IPS-NIHi11 (cell line): ENCODE data around the gene STRIT1.
"Not testable (repeated sequence)": the region's sequence is repeated elsewhere in the genome, so short reads cannot be mapped to it uniquely, and the experiment has no call there.

Experiments used
- DNase-seq: peaks from one replicate; pipeline ENCODE4 v3.0.0; 2012; ENCODE audit warnings: mixed read lengths, low spot score

STRIT1 gene

DNA sequence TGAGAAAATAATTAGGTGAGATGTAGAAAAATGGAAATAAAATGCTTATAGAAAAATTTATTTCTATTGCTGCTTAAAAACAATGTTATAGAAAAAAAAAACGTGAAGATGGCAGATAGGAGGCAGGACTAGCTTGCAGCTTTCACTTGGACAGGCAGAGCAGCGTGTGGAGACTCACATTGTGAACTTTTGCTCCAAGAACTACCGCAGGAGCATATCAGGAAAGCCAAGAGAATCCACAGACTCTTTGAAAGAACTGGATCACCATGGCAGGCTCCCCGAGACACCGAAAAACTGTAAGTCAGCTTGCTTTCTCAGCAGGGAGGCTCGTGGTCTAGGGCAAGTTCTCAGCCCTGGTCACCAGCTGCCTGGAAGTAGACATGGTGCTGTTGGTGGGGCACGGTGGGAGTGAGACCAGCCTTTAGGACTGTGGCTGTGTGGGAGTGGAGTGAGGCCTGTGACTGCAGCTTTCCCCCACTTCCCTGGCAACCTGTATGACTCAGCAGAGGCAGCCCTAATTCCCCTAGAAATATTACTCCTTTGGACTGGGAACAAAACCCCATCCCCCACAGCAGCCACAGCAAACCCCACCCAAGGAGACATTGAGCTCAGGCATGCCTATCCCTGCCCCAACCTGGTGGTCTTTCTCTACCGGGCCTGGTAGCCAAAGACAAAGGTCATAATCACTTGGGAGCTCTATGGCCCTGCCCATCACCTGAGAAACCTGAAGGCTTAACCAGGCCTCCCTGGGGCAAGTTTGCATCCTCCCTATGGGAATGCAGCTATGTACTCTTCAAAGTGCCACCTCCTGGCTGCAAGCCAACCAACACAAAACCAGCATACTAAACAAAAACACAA lies 22.8 kb downstream of the STRIT1 start:
- no peak for DNase-seq

DNA sequence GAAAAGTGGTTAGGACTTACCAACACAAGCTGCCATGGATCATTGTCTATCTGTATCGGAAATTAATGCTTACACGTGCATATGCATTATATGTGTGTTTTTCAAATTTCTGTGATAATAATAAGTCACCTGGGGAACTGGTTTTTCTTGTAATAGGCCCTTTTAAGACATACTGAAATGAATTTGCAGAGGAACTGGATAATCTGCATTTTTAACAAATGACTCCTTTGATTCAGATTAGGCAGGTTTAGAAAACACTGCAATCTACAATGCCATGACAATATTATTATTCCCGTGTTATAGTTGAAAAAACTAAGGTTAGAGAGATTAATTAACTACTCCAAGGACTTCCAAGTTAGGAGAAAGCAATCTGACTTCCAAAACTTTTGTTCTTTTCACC lies 23.4 kb downstream of the STRIT1 start:
- DNase-seq: no peak

DNA sequence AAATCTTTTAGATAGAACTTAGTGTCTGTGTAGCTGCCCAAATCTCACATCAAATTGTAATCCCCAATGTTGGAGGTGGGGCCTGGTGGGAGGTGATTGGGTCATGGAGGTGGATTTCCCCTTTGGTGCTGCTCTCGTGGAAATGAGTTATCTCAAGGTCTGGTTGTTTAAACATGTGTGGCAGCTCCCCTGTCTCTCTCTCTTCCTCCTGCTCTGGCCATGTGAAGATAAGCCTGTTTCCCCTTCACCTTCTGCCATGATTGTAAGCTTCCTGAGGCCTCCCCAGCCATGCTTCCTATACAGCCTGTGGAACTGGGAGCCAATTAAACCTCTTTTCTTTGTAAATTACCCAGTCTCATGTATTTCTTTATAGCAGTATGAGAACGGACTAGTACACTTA lies 30.6 kb downstream of the STRIT1 start:
- DNase-seq: not testable (repeated sequence)

GRCh38 chr3:155262295-155262694 lies 31.2 kb downstream of the STRIT1 start:
- no peak for DNase-seq

DNA sequence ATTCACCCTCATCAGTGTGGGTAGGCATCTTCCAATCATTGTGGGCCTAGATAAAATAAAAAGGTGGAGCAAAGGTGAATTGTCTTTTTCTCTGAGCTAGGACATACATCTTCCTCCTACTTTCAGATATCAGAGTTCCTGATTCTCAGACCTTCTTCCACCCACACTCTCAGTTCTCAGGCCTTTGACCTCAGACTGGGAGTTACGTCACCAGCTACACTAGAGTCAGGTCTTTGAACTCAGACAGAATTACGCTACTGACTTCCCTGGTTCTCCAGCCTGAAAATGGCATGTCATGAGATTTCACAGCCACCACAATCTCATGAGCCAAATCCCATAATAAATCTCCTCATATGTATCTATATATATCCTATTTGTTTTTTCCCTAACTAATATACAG lies 39.0 kb downstream of the STRIT1 start:
- DNase-seq: no peak

DNA sequence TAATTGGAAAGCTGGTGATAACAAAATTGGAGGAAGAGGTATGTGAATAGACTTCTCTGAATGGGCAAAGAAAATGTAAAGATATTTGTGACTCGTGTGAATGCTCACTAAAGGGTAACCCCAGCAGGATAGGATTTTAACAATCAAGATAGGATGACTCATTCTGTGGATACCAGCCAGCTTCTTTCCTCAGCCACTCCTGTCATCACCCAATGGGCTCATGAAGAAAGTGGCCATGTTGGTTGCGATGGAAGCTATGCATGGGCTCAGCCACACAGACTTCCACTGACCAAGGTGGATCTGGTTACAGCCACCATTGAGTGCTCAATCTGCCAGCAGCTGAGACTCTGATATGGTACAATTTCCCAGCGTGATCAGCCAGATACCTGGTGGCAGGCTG lies 40.9 kb downstream of the STRIT1 start:
- no peak for DNase-seq

DNA sequence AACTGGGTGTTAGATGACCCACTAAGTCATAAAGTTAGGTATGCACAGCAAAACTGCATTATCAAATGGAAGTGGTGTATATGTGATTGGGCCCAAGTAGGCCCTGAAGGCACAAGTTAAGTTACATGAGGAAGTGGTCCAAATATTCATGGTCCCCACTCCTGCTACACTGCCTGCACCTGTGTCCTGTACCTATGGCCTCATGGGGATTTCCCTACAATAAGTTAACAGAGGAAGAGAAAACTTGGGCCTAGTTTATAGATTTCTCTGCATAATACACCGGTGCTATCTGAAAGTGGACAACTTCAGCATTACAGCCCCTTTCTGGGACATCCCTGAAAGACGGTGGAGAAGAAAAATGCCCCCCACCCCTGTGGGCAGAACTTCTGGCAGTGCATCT lies 41.5 kb downstream of the STRIT1 start:
- DNase-seq: no peak

- DNase-seq: no peak
Measured at GRCh38 chr3:155248531-155249187, 44.8 kb downstream of the STRIT1 start.

DNA sequence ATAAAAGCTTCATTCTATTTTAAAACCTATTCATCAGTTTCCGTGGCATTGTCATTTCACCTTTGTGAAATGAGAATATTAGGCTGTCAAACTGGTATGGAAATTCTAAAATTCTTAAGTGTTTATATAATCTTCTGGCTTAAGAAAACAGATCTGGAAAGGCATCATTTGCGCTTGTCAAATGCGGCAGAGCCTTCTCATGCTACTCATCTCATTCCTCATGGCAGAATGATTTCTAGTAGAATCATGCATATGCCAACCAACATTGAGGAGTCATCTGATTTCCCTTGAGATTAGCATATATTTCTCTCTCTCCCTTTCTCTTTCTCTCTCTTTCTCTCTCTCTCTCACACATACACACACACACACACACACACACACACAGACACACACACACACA lies 48.8 kb downstream of the STRIT1 start:
- no peak for DNase-seq

GRCh38 chr3:155244216-155244615 lies 49.3 kb downstream of the STRIT1 start:
- DNase-seq: no peak

GRCh38 chr3:155243512-155243921 lies 50.0 kb downstream of the STRIT1 start:
- DNase-seq: no peak

DNA sequence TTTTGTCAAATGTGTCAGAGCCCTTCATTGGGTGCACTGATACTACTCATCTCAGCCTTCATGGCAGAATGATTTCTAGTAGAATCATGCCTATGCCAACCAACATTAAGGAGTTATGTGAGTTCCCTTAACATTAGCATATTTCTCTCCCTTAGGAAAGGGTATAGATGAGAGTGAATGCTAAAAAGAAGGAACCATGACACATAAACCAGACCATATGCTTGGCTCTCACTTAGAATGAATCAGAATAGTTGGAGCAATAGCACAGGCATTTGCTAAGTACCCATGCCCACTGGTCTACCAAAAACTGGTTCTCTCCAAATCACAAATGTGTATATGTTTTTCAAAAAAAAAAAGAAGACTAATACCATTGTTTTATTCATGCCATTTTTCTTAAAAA lies 51.1 kb downstream of the STRIT1 start:
- DNase-seq: no peak

DNA sequence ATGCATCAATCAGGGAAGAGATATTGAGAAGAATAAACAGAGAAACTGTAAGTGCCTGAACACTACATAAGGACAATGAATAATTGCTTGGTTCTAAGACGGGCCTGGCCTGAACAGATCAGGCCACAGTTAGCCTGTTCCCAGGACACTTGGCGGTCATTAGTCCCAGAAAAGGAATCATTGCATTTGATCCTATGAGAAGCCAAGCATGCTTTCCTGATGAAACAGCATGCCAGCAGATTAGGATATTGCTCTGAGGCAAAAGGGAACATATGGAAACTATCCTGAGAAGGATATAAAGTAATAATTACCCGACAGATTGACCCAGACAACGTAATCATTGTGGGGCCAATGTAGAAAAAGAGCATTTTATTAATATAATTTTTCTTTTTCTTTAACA lies 51.9 kb downstream of the STRIT1 start:
- DNase-seq: no peak
